Mesendoderm (in vitro differentiated cells): Measurements from ENCODE around the gene MYBPC3.

Source experiments
- DNase-seq: peaks from one replicate; pipeline ENCODE4 v3.0.0; 2013
- H2AK5ac ChIP-seq: 2 replicates; pipeline ENCODE4 v1.6.1; 2013; ENCODE audit warnings: low read length, inconsistent platforms
- H2BK120ac ChIP-seq: 2 replicates; pipeline ENCODE4 v1.6.1; 2013; ENCODE audit warnings: low read depth, mild to moderate bottlenecking, low read length, moderate library complexity, mixed read lengths
- H2BK15ac ChIP-seq: replicated peaks from 2 replicates; pipeline ENCODE4 v1.6.1; 2013; ENCODE audit warnings: low read depth, mild to moderate bottlenecking, moderate library complexity
- H2BK5ac ChIP-seq: 2 replicates; pipeline ENCODE4 v1.6.1; 2013; ENCODE audit warnings: low read length, inconsistent platforms
- H3K18ac ChIP-seq: 2 replicates; pipeline ENCODE4 v1.6.1; 2013; ENCODE audit warnings: mild to moderate bottlenecking, low read length, mixed read lengths
- H3K23ac ChIP-seq: one replicate; pipeline ENCODE4 v1.6.1; 2013; ENCODE audit warnings: low read length
- H3K27ac ChIP-seq: 2 replicates; pipeline ENCODE4 v1.5.1; 2013; ENCODE audit warnings: low read depth, mild to moderate bottlenecking, inconsistent platforms, low read length, moderate library complexity
- H3K27me3 ChIP-seq: 2 replicates; pipeline ENCODE4 v1.6.1; 2013; ENCODE audit warnings: low read length, control low read depth, mild to moderate bottlenecking, inconsistent platforms; ENCODE audit not compliant: insufficient read depth, poor library complexity
- H3K36me3 ChIP-seq: 2 replicates; pipeline ENCODE4 v1.6.1; 2013; ENCODE audit warnings: low read length, inconsistent platforms; ENCODE audit not compliant: control insufficient read depth, insufficient read depth
- H3K4ac ChIP-seq: one replicate; pipeline ENCODE4 v1.6.1; 2013; ENCODE audit warnings: low read depth, mild to moderate bottlenecking, low read length, moderate library complexity
- H3K4me1 ChIP-seq: 2 replicates; pipeline ENCODE4 v1.6.1; 2013; ENCODE audit warnings: low read depth, low read length, inconsistent platforms; ENCODE audit not compliant: control insufficient read depth
- H3K4me2 ChIP-seq: 2 replicates; pipeline ENCODE4 v1.6.1; 2013; ENCODE audit warnings: low read length
- H3K4me3 ChIP-seq: 2 replicates; pipeline ENCODE4 v1.5.1; 2013; ENCODE audit warnings: mild to moderate bottlenecking, low read length
- H3K56ac ChIP-seq: one replicate; pipeline ENCODE4 v1.6.1; 2013; ENCODE audit warnings: low read length
- H3K79me1 ChIP-seq: 2 replicates; pipeline ENCODE4 v1.6.1; 2013; ENCODE audit warnings: low read length, inconsistent platforms
- H3K79me2 ChIP-seq: 2 replicates; pipeline ENCODE4 v1.6.1; 2013; ENCODE audit warnings: mild to moderate bottlenecking, low read length; ENCODE audit not compliant: control insufficient read depth, insufficient read depth
- H3K9ac ChIP-seq: 2 replicates; pipeline ENCODE4 v1.6.1; 2013; ENCODE audit warnings: low read length, inconsistent platforms
- H4K5ac ChIP-seq: one replicate; pipeline ENCODE4 v1.6.1; 2013; ENCODE audit warnings: low read length
- H4K8ac ChIP-seq: one replicate; pipeline ENCODE4 v1.6.1; 2013; ENCODE audit warnings: low read depth, mild to moderate bottlenecking, control low read depth, low read length, moderate library complexity
- WGBS: extraction: QIAGEN DNeasy Blood & Tissue Kit; methylation state at CpG from one replicate; pipeline ENCODE4 v1.1.7; 2013; ENCODE audit warnings: low lambda C conversion rate, missing lambda C conversion rate; ENCODE audit not compliant: insufficient coverage; ENCODE audit errors: extremely low coverage; 5-methylcytosine and 5-hydroxymethylcytosine counted together

Gene MYBPC3

GRCh38 chr11:47328449-47329390 is 23.8 kb downstream of the MYBPC3 start:
- H4K8ac ChIP-seq: no peak overlapping the region
- no peak overlapping the region for H4K5ac ChIP-seq
- no peaks in the 10 kb centered on the region for H3K27me3 ChIP-seq
- H3K9ac ChIP-seq: no peak overlapping the region
- no CpG with 5 or more reads among the region's 29 CpGs for WGBS
- peaks cover 3% of the 10 kb centered on the region for H3K36me3 ChIP-seq
- H2BK120ac ChIP-seq: no peak overlapping the region
- no peaks in the 10 kb centered on the region for H3K4me1 ChIP-seq
- H2AK5ac ChIP-seq: no peak overlapping the region
- no peak overlapping the region for H3K4ac ChIP-seq
- H3K4me2 ChIP-seq: no peak overlapping the region
- H3K79me2 ChIP-seq: no peaks in the 10 kb centered on the region
- H3K23ac ChIP-seq: no peak overlapping the region
- no peak overlapping the region for H2BK15ac ChIP-seq
- no peak overlapping the region for H3K56ac ChIP-seq
- H3K4me3 ChIP-seq: no peak overlapping the region
- H2BK5ac ChIP-seq: no peak overlapping the region
- no peak for DNase-seq
- no peak overlapping the region for H3K27ac ChIP-seq
- no peak overlapping the region for H3K18ac ChIP-seq
- H3K79me1 ChIP-seq: no peaks in the 10 kb centered on the region

GRCh38 chr11:47327949-47328348 is 24.6 kb downstream of the MYBPC3 start:
- Histone ChIP-seq H3K4me2 (no peak overlapping the region), H3K18ac (no peak overlapping the region), H2BK15ac (no peak overlapping the region), H3K4me1 (no peaks in the 10 kb centered on the region), H3K23ac (no peak overlapping the region), H3K36me3 (peaks cover 6% of the 10 kb centered on the region), H2BK5ac (no peak overlapping the region), H2AK5ac (no peak overlapping the region), H3K27ac (no peak overlapping the region), H3K56ac (no peak overlapping the region), H3K79me2 (no peaks in the 10 kb centered on the region), H3K9ac (no peak overlapping the region), H4K5ac (no peak overlapping the region), H4K8ac (no peak overlapping the region), H3K4ac (no peak overlapping the region), H3K79me1 (no peaks in the 10 kb centered on the region), H2BK120ac (no peak overlapping the region), H3K4me3 (no peak overlapping the region), H3K27me3 (no peaks in the 10 kb centered on the region)
- no peak for DNase-seq
- WGBS: no CpG with 5 or more reads among the region's 5 CpGs

DNA sequence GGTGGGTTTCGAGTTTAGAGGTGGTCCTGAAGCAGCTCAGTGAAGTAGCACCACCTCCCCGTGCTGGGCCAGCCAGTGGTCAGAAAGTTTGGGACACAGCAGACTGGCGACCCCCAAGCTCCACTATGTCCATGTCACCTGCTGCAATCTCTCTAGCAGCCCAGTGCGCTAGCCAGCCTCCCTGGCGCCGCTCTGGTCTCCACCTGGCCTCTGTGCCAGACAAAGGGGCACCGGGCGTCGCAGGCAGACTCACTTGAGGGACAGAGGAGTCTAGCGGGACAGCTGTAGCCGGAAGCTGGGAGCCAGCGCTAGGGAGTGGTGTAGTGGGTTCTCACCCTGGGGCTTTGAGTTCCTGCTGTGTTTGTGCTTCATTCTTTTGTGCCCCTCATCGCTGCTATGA is 25.5 kb downstream of the MYBPC3 start:
- WGBS: no CpG with 5 or more reads among the region's 13 CpGs
- DNase-seq: no peak
- Histone ChIP-seq H3K79me2 (no peaks in the 10 kb centered on the region), H2BK120ac (no peak overlapping the region), H3K4me1 (no peaks in the 10 kb centered on the region), H3K56ac (no peak overlapping the region), H4K5ac (no peak overlapping the region), H3K4me2 (no peak overlapping the region), H3K36me3 (peaks cover 6% of the 10 kb centered on the region), H3K4ac (no peak overlapping the region), H3K27me3 (no peaks in the 10 kb centered on the region), H2BK5ac (no peak overlapping the region), H2AK5ac (no peak overlapping the region), H4K8ac (no peak overlapping the region), H3K27ac (no peak overlapping the region), H3K18ac (no peak overlapping the region), H3K9ac (no peak overlapping the region), H2BK15ac (no peak overlapping the region), H3K79me1 (no peaks in the 10 kb centered on the region), H3K23ac (no peak overlapping the region), H3K4me3 (no peak overlapping the region)

GRCh38 chr11:47326198-47326597 is 26.3 kb downstream of the MYBPC3 start:
- H4K8ac ChIP-seq: no peak overlapping the region
- H2BK120ac ChIP-seq: no peak overlapping the region
- H3K27ac ChIP-seq: no peak overlapping the region
- no peak overlapping the region for H3K9ac ChIP-seq
- no peak overlapping the region for H2BK15ac ChIP-seq
- H3K36me3 ChIP-seq: peaks cover 6% of the 10 kb centered on the region
- no peak overlapping the region for H3K56ac ChIP-seq
- no peak overlapping the region for H3K4me3 ChIP-seq
- H4K5ac ChIP-seq: no peak overlapping the region
- no peak overlapping the region for H2AK5ac ChIP-seq
- no peak overlapping the region for H3K18ac ChIP-seq
- H3K23ac ChIP-seq: no peak overlapping the region
- no peaks in the 10 kb centered on the region for H3K79me2 ChIP-seq
- no peaks in the 10 kb centered on the region for H3K79me1 ChIP-seq
- no peaks in the 10 kb centered on the region for H3K27me3 ChIP-seq
- WGBS: no CpG with 5 or more reads among the region's 12 CpGs
- no peaks in the 10 kb centered on the region for H3K4me1 ChIP-seq
- no peak overlapping the region for H3K4me2 ChIP-seq
- no peak overlapping the region for H3K4ac ChIP-seq
- H2BK5ac ChIP-seq: no peak overlapping the region
- no peak for DNase-seq

- DNase-seq: no peak
- no CpG with 5 or more reads among the region's 15 CpGs for WGBS
- H3K36me3 ChIP-seq: peaks cover 4% of the 10 kb centered on the region
- no peaks in the 10 kb centered on the region for H3K79me2 ChIP-seq
- H3K4me1 ChIP-seq: no peaks in the 10 kb centered on the region
- H3K27me3 ChIP-seq: no peaks in the 10 kb centered on the region
- no peak overlapping the region for H2BK120ac ChIP-seq
- no peak overlapping the region for H3K4ac ChIP-seq
- H3K27ac ChIP-seq: no peak overlapping the region
- H3K23ac ChIP-seq: no peak overlapping the region
- no peak overlapping the region for H3K4me3 ChIP-seq
- no peak overlapping the region for H2AK5ac ChIP-seq
- H3K4me2 ChIP-seq: no peak overlapping the region
- no peak overlapping the region for H3K56ac ChIP-seq
- no peak overlapping the region for H3K18ac ChIP-seq
- no peak overlapping the region for H2BK15ac ChIP-seq
- H2BK5ac ChIP-seq: no peak overlapping the region
- H3K79me1 ChIP-seq: no peaks in the 10 kb centered on the region
- no peak overlapping the region for H4K8ac ChIP-seq
- H3K9ac ChIP-seq: no peak overlapping the region
- H4K5ac ChIP-seq: no peak overlapping the region
These were observed 27.0 kb downstream of the MYBPC3 start for GRCh38 chr11:47325271-47326041.
